Measurements from ENCODE around the gene GSTP1. TPM values are rescaled to one million over a fixed set of nuclear protein-coding genes. Genes with fewer than 3 reads are reported as not detected.
"Not testable (repeated sequence)": the region's sequence is repeated elsewhere in the genome, so short reads cannot be mapped to it uniquely, and the experiment has no call there.

Gene GSTP1
- total RNA-seq, 1 donor from 2014 or later: 30.9 TPM

DNA sequence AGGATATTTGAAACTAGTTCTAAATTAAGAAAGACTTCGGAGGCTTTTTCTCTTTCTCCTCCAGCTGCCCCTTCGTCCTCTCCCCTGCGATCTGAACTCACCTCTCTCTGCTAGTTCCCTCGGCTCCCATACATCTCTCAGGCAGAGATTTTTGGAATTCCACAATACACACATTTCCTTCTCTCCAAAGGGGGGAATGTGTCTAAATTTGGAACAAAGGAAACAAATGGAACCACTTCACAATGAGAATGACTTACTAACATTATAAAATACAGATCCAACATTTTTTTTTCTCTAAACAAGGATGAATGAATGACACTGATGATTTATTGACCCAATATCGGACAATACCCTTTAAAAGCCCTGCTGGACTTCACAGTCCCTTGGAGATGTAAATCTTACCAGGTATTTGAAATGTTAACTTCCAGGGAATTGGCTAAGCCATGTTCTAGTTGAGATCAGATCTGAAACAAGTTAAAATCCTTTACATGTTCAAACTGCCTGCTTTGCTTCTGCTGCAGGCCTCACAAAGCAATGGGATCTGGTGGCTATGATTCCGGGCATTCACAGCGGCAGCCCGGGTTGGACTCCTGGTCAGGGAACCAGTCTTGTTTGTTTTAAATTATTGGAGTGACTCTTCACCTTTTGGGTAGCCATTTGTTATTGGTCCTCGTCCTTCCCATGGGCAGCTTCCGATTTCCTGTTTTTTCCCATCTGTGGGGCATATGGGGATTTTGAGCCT is 20.5 kb upstream of the GSTP1 start:
- DNase-seq (ENCODE audit: low spot score) (no peak), ATAC-seq (peak; percentile 79)

DNA sequence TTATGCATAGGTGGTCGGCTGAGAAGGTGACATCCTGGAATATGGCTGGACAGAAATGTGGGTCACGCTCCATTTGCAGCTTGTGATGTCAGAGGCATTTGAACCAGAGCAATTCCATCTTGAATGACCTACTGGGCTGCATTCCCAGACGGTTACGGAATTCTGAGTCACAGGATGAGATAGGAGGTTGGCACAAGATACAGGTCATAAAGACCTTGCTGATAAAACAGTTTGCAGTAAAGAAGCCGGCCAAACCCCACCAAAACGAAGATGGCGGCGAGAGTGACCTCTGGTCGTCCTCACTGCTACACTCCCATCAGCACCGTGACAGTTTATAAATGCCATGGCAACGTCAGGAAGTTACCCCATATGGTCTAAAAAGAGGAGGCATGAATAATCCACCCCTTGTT is 19.9 kb upstream of the GSTP1 start:
- DNase-seq (ENCODE audit: low spot score) (peak; percentile 78), ATAC-seq (peak; percentile 78)

DNA sequence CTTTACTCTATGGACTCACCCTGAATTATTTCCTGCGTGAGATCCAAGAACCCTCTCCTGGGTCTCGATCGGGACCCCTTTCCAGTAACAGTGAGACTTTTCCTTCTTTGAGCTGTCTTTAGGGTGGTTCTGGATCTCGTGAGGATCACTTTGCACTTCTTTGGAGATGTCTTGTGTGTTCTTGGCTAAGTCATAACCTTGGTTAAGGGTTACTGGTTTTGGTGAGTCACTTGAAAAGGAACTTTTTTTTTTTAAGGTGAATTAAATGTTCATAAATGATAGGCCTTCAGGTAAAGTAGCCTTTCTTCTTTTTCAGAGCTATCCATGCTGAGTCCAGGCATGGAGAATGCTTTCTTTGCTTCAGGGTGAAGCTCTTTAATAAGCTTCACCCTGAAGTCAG is 19.4 kb upstream of the GSTP1 start:
- no peak for ATAC-seq

DNA sequence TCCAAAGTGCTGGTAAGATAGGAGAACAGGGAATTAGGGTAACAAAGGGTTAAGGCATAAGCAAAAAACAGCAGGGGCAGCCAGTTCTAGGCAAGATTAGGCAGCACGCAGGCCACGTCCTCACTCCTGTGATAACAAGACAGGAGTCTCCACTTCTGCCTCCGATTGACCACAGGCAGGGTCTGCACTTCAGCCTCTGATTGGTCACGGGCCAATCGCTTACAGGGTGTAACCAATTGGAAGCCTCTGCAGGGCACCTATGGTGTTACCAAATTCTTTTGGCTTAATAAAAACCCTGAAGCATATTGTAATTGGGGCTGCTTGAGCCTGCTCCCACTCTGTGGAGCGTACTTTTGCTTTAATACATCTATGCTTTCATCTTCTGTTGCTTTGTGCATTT is 12.2 kb upstream of the GSTP1 start:
- no peak for ATAC-seq
- DNase-seq (ENCODE audit: low spot score): no peak

More for the DNA sequence above, 19.4 kb upstream of the GSTP1 start:
- no peak for DNase-seq (ENCODE audit: low spot score)

DNA sequence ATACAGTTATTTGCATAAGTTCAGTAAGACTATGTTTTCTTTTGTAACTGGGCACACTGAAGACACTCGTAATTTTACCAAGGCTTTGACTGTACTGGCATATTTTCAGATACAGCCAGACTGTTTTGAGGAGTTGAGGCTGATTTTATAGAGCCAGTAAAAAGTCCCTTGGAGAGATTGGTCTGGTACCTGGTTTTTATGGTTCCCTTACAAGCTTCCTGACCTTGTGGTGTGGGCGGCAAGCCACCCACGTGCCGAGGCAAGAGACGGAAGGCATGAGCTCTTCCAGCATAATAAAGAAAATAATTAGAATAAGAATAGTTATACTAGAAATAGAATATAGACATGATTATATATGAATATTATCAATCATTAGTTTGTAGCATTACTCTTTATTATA is 11.3 kb upstream of the GSTP1 start:
- no peak for DNase-seq (ENCODE audit: low spot score)

DNA sequence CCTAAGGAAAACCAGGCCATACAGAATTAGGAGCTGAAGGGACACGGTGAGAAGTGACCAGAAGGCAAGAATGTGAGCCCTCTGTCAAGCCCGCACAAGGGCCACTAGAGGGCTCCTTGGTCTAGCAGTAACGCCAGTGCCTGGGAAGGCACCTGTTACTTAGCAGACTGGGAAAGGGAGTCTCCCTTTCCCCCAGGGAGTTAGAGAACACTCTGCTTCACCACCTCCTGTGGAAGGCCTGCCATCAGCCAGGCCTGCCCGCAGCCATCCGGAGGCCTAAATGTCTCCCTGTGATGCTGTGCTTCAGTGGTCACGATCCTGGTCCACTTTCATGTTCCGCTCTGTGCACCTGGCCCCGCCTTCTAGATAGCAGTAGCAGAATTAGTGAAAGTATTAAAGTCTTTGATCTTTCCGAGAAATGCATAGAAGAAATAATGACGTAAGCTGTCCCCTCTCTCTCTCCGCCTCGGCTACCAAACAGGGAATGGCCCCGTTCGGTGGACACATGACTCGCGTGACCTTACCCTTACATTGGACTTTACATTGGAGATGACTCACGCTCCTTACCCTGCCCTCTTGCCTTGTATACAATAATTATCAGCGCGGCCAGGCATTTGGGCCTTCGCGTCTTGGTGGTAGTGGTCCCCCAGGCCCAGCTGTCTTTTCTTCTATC is 10.7 kb upstream of the GSTP1 start:
- DNase-seq (ENCODE audit: low spot score) (peak; percentile 65), ATAC-seq (peak; percentile 75)

More for the DNA sequence above, 11.3 kb upstream of the GSTP1 start:
- ATAC-seq: no peak

DNA sequence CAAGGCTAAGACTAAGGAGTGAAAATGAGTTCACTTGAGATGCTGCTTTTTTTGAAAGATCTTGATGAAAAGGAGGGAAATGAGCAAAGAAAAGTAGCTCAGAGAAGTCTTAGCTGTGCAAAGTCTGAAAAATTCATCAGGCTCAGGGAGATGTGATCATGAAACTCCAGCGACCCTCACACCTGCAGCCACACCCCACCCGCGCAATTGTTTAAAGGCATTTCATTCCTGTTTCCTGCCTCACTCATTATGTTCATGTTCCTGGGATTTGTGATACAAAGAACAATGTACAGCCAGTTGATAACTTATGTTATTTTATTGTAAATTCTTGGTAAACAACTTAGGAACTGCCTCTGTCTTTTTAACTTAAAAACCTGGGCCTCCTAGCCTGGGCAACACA is 8.7 kb upstream of the GSTP1 start:
- DNase-seq (ENCODE audit: low spot score): no peak

DNA sequence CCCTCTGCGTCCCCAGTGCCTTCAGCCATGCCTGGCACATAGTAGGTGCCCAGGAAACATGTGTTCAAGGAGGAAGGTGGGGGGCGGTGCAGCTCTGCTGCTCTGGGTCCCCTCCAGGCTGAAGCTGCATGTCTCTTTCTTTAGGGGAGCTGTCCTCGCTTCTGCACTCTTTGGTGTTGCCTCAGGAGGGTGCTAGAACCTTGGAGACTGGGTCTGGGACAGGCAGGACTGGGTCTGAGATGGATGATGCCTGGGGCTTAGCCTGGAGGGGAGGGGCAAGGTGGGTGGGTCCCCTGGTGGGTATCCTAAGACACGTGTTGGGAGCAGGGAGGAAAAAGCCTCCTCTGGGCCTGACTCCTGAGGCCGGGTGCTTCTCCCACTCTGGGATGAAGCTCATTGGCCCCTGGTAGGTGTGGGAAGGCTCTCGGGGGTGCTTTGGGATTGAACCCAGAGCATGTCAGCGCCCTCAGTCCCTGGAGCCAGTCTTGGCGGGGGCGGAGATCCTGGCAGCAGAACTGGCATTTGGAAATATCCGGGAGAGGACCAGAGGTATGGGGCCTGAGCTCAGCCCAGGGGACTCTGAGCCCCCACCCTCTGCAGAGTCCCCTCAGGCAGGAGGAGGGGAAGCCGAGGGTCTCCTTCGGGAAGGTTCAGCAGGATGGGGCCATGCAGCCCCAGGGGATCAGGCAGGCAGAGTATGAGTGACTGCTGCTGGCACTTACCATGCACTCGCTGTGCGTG is 6.7 kb upstream of the GSTP1 start:
- DNase-seq (ENCODE audit: low spot score): no peak
- ATAC-seq: peak; percentile 13

More for the DNA sequence above, 8.7 kb upstream of the GSTP1 start:
- ATAC-seq: no peak

DNA sequence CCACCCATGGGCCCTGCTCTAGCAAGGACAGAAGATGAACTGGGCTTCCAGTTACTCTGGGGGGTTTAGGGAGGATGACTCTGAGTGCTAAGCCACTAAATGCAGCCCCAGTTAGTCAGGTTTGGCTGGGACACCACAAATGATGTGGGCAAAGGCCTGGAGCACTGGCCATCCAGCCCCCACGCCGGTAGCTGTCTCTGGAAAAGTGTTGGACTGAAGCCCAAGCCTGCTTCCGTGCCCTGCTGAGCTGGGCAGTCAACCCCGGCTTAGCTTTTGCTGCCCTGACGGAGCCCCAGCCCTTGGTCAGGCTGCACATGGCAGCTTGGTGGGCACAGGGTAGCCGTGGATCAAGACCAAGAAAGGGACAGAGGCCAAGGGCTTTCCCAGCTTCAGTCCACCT is 5.7 kb upstream of the GSTP1 start:
- DNase-seq (ENCODE audit: low spot score) (no peak), ATAC-seq (no peak)

DNA sequence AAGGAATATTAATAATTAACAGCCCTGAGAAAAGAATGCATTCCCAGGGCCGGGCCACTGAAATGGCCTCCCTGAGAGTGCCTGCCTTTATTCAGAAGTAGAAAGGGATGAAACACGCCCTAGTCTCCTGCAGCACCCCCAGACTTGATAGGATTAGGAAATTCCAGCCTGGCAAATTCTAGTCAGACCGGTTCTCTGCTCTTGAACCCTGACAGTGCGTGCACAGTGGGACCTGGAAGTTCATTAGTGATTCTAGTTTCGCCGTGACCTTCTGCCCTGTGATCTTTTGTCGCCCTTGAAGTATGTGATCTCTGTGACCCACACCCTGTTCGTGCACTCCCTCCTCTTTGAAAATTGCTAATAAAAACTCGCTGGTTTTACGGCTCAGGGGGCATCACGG is 2.1 kb upstream of the GSTP1 start:
- ATAC-seq (no peak), DNase-seq (ENCODE audit: low spot score) (no peak)

DNA sequence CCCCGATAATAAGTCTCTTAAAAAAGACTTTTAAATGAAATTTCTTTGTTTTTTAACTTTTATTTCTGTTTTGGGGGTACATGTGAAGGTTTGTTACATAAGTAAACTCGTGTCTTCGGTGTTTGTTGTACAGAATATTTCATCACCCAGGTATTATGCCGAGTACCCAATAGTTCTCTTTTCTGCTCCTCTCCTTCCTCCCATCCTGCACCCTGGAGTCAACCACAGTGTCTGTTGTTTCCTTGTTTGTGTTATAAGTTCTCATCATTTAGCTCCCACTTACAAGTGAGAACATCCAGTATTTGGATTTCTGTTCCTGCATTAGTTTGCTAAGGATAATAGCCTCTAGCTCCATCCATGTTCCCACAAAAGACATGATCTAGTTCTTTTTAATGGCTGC is 1.6 kb upstream of the GSTP1 start:
- DNase-seq (ENCODE audit: low spot score): no peak

DNA sequence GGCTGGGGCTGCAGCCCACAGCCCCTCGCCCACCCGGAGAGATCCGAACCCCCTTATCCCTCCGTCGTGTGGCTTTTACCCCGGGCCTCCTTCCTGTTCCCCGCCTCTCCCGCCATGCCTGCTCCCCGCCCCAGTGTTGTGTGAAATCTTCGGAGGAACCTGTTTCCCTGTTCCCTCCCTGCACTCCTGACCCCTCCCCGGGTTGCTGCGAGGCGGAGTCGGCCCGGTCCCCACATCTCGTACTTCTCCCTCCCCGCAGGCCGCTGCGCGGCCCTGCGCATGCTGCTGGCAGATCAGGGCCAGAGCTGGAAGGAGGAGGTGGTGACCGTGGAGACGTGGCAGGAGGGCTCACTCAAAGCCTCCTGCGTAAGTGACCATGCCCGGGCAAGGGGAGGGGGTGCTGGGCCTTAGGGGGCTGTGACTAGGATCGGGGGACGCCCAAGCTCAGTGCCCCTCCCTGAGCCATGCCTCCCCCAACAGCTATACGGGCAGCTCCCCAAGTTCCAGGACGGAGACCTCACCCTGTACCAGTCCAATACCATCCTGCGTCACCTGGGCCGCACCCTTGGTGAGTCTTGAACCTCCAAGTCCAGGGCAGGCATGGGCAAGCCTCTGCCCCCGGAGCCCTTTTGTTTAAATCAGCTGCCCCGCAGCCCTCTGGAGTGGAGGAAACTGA is 731 bp downstream of the GSTP1 start:
- DNase-seq (ENCODE audit: low spot score) (no peak), ATAC-seq (peak; percentile 39)

More for the DNA sequence above, 1.6 kb upstream of the GSTP1 start:
- no peak for ATAC-seq

DNA sequence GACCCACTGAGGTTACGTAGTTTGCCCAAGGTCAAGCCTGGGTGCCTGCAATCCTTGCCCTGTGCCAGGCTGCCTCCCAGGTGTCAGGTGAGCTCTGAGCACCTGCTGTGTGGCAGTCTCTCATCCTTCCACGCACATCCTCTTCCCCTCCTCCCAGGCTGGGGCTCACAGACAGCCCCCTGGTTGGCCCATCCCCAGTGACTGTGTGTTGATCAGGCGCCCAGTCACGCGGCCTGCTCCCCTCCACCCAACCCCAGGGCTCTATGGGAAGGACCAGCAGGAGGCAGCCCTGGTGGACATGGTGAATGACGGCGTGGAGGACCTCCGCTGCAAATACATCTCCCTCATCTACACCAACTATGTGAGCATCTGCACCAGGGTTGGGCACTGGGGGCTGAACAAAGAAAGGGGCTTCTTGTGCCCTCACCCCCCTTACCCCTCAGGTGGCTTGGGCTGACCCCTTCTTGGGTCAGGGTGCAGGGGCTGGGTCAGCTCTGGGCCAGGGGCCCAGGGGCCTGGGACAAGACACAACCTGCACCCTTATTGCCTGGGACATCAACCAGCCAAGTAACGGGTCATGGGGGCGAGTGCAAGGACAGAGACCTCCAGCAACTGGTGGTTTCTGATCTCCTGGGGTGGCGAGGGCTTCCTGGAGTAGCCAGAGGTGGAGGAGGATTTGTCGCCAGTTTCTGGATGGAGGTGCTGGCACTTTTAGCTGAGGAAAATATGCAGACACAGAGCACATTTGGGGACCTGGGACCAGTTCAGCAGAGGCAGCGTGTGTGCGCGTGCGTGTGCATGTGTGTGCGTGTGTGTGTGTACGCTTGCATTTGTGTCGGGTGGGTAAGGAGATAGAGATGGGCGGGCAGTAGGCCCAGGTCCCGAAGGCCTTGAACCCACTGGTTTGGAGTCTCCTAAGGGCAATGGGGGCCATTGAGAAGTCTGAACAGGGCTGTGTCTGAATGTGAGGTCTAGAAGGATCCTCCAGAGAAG is 1.6 kb downstream of the GSTP1 start:
- DNase-seq (ENCODE audit: low spot score) (no peak), ATAC-seq (no peak)

DNA sequence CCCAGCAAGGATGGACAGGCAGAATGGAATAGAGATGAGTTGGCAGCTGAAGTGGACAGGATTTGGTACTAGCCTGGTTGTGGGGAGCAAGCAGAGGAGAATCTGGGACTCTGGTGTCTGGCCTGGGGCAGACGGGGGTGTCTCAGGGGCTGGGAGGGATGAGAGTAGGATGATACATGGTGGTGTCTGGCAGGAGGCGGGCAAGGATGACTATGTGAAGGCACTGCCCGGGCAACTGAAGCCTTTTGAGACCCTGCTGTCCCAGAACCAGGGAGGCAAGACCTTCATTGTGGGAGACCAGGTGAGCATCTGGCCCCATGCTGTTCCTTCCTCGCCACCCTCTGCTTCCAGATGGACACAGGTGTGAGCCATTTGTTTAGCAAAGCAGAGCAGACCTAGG is 2.3 kb downstream of the GSTP1 start:
- ATAC-seq: no peak
- no peak for DNase-seq (ENCODE audit: low spot score)

DNA sequence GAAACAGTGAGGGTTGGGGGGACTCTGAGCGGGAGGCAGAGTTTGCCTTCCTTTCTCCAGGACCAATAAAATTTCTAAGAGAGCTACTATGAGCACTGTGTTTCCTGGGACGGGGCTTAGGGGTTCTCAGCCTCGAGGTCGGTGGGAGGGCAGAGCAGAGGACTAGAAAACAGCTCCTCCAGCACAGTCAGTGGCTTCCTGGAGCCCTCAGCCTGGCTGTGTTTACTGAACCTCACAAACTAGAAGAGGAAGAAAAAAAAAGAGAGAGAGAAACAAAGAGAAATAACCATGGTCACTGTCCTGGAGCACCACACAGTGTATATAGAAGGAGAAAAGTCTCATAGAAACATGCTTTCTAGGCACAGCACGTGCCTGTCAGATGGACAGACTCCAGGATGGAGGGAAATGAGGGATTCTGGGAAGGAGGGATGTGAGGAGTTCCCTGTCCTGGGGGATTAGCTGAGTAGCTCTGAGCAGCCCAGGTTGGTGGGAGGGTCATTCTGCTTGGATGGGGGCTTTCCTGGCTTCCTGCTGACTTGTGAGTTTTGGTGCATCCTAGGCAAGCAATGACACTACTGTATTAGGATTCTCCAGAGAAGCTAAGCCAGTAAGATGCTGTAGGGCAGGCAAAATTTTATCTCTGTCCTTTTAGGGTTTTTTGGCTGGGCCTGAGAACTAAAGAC is 3.1 kb downstream of the GSTP1 start:
- DNase-seq (ENCODE audit: low spot score) (no peak), ATAC-seq (no peak)

DNA sequence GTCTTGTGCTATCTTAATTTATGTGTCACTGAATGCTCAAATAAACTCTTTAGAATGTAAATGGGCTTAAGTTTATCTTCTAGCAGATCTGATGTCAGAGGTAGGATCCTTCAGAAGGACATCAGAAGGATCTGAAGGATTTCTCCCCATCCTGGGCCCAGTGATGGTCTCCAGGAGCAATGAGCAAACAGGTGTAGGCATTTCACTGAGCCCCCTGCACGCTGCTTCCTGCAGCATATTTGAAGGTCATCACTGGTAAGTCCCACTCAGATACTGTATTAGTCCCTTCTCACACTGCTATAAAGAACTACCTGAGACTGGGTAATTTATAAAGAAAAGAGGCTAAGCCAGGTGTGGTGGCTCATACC is 4.5 kb downstream of the GSTP1 start:
- ATAC-seq (no peak), DNase-seq (ENCODE audit: low spot score) (no peak)

DNA sequence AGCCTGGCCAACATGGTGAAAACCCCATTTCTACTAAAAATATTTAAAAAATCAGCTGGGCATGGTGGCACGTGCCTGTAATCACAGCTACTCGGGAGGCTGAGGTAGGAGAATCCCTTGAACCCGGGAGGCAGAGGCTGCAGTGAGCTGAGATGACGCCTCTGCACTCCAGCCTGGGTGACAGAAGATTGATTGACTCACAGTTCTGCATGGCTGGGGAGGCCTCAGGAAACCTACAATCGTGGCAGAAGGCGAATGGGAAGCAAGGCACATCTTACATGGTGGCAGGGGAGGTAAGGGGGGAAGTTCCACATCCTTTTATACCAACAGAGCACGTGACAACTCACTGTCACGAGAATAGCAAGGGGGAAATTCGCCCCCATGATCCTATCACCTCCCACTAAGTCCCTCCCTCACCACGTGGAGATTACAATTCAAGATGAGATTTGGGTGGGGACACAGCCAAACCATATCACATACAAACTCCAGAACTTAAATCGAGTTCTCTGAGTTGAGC is 5.3 kb downstream of the GSTP1 start:
- ATAC-seq; DNase-seq (ENCODE audit: low spot score): not testable (repeated sequence)

DNA sequence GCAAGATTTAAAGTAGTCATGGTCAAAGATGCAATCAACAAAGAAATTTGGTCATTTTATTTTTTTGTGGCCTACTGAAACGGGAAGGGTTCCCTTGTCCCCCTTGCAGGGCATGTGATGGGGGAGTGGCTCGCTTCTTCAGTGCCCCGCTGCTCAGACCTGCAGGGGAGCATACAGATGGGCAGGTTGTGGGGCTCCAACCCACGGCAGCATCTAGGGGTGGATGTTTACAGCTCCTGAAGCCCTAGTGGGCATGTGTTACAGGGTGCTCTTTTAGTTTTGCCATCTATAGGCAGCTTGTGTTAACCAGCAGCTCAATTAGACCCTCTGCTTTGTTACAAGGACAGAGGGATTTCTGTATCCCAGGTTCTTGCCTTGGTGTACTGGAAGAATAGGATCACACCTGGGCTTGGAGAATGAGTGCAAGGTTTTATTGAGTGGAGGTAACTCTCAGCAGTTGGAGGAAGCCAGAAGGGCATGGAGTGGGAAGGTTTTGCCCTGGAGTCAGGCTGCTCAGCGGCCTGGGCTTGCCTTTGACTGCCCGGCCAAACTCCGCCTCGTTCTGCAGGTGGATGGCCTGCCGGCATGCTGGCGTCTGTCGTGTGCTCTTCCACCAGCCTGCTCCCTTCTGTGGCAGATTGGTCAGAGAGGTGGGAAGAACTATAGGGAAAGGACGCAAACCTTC is 9.4 kb downstream of the GSTP1 start:
- ATAC-seq (no peak), DNase-seq (ENCODE audit: low spot score) (no peak)

DNA sequence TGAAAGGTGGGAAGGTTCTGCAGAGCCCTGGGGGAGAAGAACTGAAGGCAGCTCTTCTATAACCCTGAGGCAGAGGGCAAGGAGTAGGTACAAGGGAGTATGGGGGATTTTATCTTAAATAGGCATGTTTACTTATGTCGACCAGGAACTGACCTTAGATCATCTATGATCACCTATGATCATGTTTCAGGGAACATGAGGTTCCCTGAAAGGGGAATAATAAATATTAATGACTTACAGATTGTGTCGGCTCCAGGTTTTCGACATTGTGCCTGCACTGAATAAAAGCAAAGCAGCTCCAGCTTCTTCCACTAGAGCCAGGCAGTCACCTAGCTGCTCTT is 9.9 kb downstream of the GSTP1 start:
- DNase-seq (ENCODE audit: low spot score) (no peak), ATAC-seq (no peak)
